GM19238 (cell line): ENCODE results near the gene LYAR.

ENCODE experiments used
- DNase-seq: peaks from one replicate; pipeline ENCODE4 v3.0.0; 2011; ENCODE audit warnings: low spot score; ENCODE audit not compliant: insufficient read length

LYAR gene, protein sequence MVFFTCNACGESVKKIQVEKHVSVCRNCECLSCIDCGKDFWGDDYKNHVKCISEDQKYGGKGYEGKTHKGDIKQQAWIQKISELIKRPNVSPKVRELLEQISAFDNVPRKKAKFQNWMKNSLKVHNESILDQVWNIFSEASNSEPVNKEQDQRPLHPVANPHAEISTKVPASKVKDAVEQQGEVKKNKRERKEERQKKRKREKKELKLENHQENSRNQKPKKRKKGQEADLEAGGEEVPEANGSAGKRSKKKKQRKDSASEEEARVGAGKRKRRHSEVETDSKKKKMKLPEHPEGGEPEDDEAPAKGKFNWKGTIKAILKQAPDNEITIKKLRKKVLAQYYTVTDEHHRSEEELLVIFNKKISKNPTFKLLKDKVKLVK

GRCh38 chr4:4289941-4290850, at the start of gene LYAR, which contains the start of gene ZBTB49:
LYAR (minus strand) TSS chr4:4290154; CDS start chr4:4283742, 6,412 bp downstream.
ZBTB49 (plus strand) TSS chr4:4290251; CDS start chr4:4299946, 9,695 bp downstream.
- DNase-seq: peak; percentile 93

GRCh38 chr4:4339504-4340085, 49.6 kb upstream of the LYAR start:
- no peak for DNase-seq

DNA sequence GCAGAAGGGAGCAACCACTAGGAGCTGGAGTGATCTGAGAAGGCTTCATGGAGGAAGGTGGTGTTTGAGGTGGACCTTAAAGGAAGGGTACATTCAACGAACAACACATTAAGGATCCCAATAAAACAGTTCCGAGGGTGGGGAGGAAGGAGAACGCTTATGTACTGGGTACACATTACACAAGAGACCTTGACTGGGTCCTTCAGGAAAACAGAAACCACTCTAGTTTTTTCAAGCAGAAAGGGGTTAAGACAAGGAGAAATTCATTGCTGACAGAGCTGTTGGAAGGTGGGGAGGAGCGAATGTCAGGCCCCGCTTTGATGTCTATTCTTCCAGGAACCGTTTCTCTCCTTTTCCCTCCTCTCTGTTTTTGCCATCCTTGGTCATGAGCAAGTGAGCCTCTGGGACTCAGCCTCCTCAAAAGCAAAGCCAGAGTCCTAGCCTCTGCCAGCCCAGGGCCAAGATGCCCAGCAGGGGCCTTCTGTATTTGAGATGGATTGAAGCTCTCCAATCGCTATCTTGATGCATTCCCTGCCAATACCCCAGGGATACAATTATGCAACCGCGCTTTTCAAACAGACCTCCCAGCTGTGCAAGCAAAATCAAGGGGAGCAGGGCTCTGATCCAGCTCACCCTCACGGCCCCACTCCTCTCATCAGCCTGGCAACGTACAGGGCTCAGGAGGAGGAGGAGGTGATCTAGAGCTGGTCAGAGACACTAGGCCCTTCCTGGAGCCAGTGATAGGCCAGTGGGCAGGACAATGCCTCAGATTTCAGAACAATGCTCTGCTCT, 48.5 kb upstream of the LYAR start:
- DNase-seq: no peak

DNA sequence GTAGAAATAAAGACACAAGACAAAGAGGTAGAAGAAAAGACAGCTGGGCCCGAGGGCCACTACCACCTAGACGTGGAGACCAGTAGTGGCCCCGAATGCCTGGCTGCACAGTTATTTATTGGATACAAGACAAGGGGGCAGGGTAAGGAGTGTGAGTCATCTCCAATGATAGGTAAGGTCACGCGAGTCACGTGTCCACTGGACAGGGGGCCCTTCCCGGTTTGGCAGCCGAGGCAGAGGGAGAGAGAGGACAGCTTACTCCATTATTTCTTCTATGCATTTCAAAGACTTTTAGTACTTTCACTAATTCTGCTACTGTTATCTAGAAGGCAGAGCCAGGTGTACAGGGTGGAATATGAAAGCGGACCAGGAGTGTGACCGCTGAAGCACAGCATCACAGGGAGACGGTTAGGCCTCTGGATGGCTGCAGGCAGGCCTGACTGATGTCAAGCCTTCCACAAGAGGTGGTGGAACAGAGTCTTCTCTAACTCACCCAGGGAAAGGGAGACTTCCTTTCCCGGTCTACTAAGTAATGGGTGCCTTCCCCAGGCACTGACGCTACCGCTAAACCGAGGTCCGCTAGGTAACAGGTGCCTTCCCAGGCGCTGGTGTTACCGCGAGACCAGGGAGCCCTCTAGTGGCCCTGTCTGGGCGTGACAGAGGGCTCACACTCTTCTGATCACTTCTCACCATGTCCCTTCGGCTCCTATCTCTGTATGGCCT, 45.0 kb upstream of the LYAR start:
- peak; percentile 42 for DNase-seq

DNA sequence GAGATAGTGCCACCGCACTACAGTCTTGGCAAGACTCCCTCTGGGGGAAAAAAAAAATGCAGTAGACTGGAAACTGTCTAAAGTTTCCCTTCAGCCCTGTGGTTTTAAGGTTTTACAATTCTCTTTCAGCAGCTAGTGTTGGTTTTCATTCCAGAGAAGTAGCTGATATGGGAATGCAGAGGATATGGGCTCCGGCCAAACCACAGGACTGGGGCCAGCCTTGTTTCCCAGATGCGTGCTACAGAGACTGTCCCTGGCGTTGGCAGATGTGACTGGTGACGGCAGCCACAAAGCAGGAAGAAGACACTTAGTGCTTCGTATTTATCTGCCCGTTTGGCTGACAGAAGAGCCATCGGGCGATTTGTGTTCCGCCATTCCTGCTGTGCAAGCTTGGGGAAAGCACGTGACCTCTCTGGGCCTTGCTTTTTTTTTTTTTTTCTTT, 43.3 kb upstream of the LYAR start:
- no peak for DNase-seq

GRCh38 chr4:4332529-4332928, 42.6 kb upstream of the LYAR start:
- DNase-seq: no peak

GRCh38 chr4:4330794-4331193, 40.8 kb upstream of the LYAR start:
- no peak for DNase-seq

- DNase-seq: no peak
These were observed 39.5 kb upstream of the LYAR start for GRCh38 chr4:4329496-4329895.

GRCh38 chr4:4328840-4329239, 38.9 kb upstream of the LYAR start:
- no peak for DNase-seq

- no peak for DNase-seq
These were observed 38.3 kb upstream of the LYAR start for GRCh38 chr4:4328206-4328605.

DNA sequence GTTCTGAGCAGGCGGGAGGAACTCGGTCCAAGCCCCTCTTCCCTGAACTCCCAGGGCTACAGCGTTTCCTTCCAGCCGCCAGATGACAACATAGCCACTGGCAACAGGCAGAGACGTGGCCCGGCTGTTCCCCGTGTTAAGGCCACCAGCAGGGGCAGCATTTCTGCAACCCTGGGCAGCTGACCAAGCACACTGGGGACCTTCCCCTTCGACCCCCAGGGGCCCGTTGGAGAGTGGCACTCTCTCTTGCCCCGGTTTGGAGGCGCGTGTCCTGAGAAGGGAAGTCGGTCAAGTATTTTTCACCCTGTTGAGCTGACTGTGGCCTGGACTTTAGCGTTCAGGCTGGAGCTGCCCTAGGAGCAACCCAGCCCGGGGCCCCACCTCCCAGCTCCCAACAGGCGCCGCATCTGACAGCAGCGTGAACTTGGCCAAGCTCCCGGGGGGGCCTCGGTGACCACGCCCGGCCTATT, 37.7 kb upstream of the LYAR start:
- no peak for DNase-seq

GRCh38 chr4:4326166-4326565, 36.2 kb upstream of the LYAR start:
- no peak for DNase-seq

DNA sequence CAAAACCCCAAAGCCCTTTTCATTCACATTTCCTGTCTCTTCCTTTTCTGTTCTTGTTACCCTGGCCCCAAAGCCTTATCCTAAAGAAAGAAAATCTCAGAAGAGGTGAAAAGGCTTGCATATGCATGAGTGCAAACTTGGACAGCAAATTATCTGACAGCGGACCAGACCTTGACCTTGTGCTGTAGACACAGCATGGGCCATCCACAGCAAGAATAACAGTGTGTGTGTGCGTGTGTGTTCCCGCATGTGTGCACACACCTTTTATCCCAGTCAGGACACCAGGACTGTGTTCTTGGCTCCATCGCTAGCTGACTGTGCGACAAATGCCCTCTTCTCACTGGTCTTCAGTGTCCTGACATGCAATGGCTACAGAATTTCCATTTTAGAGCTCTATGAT, 35.4 kb upstream of the LYAR start:
- DNase-seq: no peak

- DNase-seq: no peak
These were observed 34.0 kb upstream of the LYAR start for GRCh38 chr4:4323705-4324534.

GRCh38 chr4:4321951-4322688, 32.2 kb upstream of the LYAR start:
- no peak for DNase-seq

GRCh38 chr4:4320951-4321714, 31.2 kb upstream of the LYAR start:
- no peak for DNase-seq

DNA sequence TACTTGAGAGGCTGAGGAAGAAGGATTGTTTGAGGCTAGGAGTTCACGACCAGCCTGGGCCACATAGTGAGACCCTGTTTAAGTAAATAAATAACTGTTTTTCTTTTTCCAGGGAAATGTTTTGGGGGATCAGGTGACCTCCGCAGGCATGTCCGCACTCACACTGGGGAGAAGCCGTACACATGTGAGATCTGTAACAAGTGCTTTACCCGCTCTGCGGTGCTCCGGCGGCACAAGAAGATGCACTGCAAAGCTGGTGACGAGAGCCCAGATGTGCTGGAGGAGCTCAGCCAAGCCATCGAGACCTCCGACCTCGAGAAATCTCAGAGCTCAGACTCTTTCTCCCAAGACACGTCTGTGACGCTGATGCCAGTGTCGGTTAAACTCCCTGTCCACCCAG, 30.6 kb upstream of the LYAR start:
- no peak for DNase-seq
